Parathyroid adenoma (tissue), 2 donors: ENCODE data around the gene C20orf144.
A peak's percentile ranks its signal among the peaks of the same experiment; 100 is the strongest.

Experiments used
- H2AFZ ChIP-seq: fragments of 300-600 bp; sonication (generic); one replicate; pipeline ENCODE4 v1.7.0; 2017; ENCODE audit warnings: antibody characterized with exemption, mild to moderate bottlenecking
- H3K27ac ChIP-seq: fragments of 300-600 bp; sonication (generic); one replicate; pipeline ENCODE4 v1.7.0; 2017
- H3K27me3 ChIP-seq: fragments of 300-600 bp; sonication (generic); one replicate; pipeline ENCODE4 v1.7.0; 2017; ENCODE audit warnings: low read length; ENCODE audit not compliant: control insufficient read depth, insufficient read depth
- H3K36me3 ChIP-seq: fragments of 300-600 bp; sonication (generic); one replicate; pipeline ENCODE4 v1.7.0; 2017; ENCODE audit warnings: low read length; ENCODE audit not compliant: control insufficient read depth, insufficient read depth
- H3K4me1 ChIP-seq: fragments of 300-600 bp; sonication (generic); one replicate; pipeline ENCODE4 v1.7.0; 2017; ENCODE audit warnings: control low read depth
- H3K4me2 ChIP-seq: fragments of 300-600 bp; sonication (generic); one replicate; pipeline ENCODE4 v1.7.0; 2017; ENCODE audit warnings: low read length
- H3K4me3 ChIP-seq: fragments of 300-600 bp; sonication (generic); one replicate; pipeline ENCODE4 v1.7.0; 2017; ENCODE audit warnings: low read depth, low read length
- H3K79me2 ChIP-seq: fragments of 300-600 bp; sonication (generic); one replicate; pipeline ENCODE4 v1.7.0; 2017; ENCODE audit warnings: control low read depth
- H3K9ac ChIP-seq: fragments of 300-600 bp; sonication (generic); one replicate; pipeline ENCODE4 v1.7.0; 2017; ENCODE audit warnings: mild to moderate bottlenecking
- H3K9me3 ChIP-seq: fragments of 300-600 bp; sonication (generic); one replicate; pipeline ENCODE4 v1.7.0; 2017; ENCODE audit warnings: low read length; ENCODE audit not compliant: control insufficient read depth
- TF ChIP-seq, protein P1 (sequence below): fragments of 300-600 bp; sonication (generic); IDR thresholded peaks from one replicate; pipeline ENCODE4 v1.7.0; 2017; ENCODE audit warnings: antibody characterized with exemption, mild to moderate bottlenecking
- donor health status: primary hyperparathyroidism.

C20orf144 gene

DNA sequence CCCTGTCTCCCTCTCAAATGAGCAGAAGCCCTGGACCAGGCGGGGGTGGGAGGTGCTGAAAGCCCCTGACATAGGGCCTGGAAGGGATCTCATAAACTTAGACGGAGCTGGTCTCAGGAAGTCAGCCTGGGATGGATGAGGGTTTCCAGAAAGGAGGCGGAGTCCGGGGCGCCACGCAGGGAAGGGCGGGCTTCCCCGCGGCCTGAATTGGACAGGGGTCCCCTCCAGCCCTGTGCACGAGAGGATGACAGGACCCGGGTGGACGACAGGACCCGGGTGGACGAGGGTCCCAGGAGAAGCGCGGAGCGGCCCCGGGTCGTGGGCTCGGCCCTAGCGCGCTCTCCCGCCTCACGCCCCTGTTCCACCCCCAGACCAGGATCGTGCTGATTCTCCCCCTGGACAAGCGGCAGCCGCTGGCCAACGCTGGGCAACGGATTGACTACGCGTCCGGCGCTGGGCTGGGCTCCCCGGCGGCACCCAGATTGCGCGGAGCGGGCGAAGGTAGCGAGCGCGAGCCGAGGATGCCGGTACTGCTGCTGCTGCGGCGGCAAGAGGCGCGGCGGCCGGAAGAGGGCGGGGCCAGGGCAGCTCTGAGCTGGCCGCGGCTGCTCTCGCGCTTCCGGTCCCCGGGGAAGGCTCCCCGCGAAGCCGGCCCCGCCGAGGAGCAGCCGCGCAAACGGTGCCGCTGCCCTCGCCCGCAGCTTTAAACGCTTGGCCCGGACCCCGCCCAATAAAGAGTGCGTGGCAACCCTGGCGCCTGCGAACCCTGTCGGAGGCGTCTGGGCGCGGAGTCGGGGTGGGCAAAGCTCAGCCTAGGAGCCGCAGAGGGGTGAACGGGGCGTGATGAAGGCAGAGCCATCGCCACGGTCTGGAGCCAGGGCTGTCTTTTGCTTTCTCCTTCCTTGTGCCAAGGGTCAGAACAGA is 1.3 kb downstream of the C20orf144 start:
- Histone ChIP-seq H3K27ac (peak overlapping the region; percentile 60), H3K36me3 (no peaks in the 10 kb centered on the region), H3K9me3 (no peaks in the 10 kb centered on the region), H3K4me3 (peak overlapping the region; percentile 70), H3K27me3 (no peaks in the 10 kb centered on the region), H3K79me2 (no peaks in the 10 kb centered on the region), H3K4me2 (peak overlapping the region; percentile 92), H3K9ac (peak overlapping the region; percentile 32), H2AFZ (peak overlapping the region; percentile 93), H3K4me1 (peaks cover 21% of the 10 kb centered on the region)
- TF ChIP-seq, protein P1, sequence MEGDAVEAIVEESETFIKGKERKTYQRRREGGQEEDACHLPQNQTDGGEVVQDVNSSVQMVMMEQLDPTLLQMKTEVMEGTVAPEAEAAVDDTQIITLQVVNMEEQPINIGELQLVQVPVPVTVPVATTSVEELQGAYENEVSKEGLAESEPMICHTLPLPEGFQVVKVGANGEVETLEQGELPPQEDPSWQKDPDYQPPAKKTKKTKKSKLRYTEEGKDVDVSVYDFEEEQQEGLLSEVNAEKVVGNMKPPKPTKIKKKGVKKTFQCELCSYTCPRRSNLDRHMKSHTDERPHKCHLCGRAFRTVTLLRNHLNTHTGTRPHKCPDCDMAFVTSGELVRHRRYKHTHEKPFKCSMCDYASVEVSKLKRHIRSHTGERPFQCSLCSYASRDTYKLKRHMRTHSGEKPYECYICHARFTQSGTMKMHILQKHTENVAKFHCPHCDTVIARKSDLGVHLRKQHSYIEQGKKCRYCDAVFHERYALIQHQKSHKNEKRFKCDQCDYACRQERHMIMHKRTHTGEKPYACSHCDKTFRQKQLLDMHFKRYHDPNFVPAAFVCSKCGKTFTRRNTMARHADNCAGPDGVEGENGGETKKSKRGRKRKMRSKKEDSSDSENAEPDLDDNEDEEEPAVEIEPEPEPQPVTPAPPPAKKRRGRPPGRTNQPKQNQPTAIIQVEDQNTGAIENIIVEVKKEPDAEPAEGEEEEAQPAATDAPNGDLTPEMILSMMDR, result no peak

DNA sequence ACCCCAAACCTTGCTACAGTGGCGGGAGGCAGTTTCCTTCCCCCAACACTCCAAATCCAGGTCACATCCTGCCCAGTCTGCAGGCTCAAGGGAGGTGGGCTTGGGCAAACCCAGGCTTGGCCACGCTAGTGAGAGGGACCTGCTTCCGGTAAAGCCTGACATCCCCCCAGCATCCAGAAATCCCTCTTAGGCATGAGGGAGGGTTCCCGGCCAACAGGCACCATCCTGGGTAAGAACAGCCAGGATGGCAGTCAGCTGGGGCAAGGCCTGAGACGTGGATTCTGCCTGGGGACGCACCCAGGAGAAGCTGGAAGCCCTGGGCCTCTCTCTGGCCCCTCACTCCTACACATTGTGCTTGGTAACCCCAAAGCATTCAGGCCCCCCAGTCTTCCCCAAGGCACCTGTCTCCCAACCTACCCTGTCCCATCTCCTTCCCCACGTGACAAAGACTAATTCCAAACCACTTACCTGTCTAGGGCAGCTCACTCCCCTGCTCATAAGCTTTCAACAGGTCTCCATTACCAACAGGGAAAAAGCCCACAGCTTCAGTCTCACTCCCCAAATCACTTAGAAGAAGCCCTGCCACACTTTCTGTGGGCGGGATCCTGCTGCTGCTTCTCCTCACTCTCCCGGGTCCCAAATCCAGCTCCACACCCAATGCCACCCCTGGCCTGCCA is 2.1 kb downstream of the C20orf144 start:
- Histone ChIP-seq H3K27ac (peak overlapping the region; percentile 60), H3K9ac (peak overlapping the region; percentile 32), H3K9me3 (no peaks in the 10 kb centered on the region), H2AFZ (peak overlapping the region; percentile 93), H3K4me1 (peaks cover 21% of the 10 kb centered on the region), H3K4me3 (peak overlapping the region; percentile 70), H3K36me3 (no peaks in the 10 kb centered on the region), H3K4me2 (peak overlapping the region; percentile 92), H3K27me3 (no peaks in the 10 kb centered on the region), H3K79me2 (no peaks in the 10 kb centered on the region)
- TF ChIP-seq, protein P1, result no peak

DNA sequence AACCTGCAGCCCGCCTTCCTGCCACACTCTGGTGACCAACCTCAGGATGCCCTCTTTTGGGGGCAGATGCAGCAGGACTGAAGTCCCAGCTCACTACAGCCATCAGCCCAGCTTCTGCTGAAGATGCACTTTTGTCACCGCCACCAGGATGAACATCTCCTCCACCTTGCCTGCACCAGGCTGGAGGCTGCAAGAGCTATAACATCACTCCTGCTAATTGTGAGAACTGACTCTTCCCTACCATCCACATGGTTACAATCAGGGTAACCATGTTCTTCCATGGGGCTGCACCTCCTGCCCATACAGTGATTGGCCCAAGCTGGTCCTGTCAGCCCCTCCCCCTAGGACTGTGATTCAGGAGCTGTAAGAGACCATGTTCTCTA is 2.6 kb downstream of the C20orf144 start:
- TF ChIP-seq, protein P1, result no peak
- H3K4me2 ChIP-seq, result no peak overlapping the region
- H3K79me2 ChIP-seq, result no peaks in the 10 kb centered on the region
- H3K27ac ChIP-seq, result no peak overlapping the region
- H3K9me3 ChIP-seq, result no peaks in the 10 kb centered on the region
- peaks cover 21% of the 10 kb centered on the region for H3K4me1 ChIP-seq
- H3K4me3 ChIP-seq, result no peak overlapping the region
- H3K27me3 ChIP-seq, result no peaks in the 10 kb centered on the region
- no peaks in the 10 kb centered on the region for H3K36me3 ChIP-seq
- H3K9ac ChIP-seq, result no peak overlapping the region
- no peak overlapping the region for H2AFZ ChIP-seq

DNA sequence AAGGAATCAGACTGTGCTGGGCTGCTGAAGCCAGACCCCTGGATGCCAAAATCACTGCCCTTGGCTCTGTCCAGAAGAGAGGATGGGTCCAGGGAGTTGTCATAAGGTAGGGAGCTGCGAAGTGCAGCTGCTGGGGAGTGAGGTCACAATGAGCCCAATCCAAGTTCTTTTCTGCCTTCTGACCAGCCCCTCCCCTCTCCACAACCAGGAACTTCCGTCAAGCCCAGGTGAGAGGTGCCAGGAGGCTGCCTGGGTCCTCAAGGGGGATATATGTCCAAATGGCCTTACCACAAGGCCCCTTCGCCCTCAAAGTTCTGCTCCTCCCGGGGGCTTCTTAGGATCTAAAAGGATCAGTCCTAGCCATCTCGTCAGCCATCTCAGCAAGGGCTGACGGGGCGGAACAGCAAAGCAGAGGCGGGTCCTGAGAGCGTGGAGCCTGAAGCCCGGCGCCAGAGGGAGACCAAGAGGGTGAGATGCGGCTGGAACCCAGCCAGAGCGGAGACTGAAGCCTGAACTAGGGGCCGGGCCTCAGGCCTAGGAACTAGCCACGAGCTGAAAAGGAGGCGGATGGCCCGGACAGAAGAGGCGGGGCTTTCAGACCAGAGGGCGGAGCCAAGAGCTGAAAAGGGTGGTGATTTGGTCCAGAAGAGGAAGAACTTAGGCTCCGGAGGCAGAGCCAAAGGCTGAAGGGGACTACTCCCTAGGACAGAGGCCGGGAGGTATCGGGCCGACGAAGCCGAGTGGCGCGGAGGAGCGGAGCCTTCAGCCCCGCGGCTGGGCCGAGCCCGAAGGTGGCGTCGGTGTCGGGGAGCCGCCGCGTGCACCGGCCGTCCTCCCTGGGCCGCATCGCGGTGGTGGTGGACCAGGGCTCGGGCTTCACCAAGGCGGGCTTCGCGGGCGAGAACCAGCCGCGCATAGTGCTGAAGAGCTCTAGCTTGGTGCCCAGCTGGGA is 4.4 kb downstream of the C20orf144 start, which contains the start of gene ACTL10:
Gene ACTL10 (plus strand): TSS at position 651 of the 952 bp plus-strand sequence. CDS start 555 bp downstream, outside the sequence.
- H3K27me3 ChIP-seq, result no peaks in the 10 kb centered on the region
- H3K4me3 ChIP-seq, result peak within 1 kb of the TSS; percentile 44
- no peak within 1 kb of the TSS for H3K9ac ChIP-seq
- no peaks in the 10 kb centered on the region for H3K79me2 ChIP-seq
- peaks cover 21% of the 10 kb centered on the region for H3K4me1 ChIP-seq
- TF ChIP-seq, protein P1, result peak; percentile 41
- peak within 1 kb of the TSS; percentile 98 for H2AFZ ChIP-seq
- H3K4me2 ChIP-seq, result peak within 1 kb of the TSS; percentile 70
- peak within 1 kb of the TSS; percentile 80 for H3K27ac ChIP-seq
- no peaks in the 10 kb centered on the region for H3K9me3 ChIP-seq
- H3K36me3 ChIP-seq, result no peaks in the 10 kb centered on the region
